SK-N-SH (cell line): ENCODE measurements around the gene UBA1. TPM values are rescaled to one million over a fixed set of nuclear protein-coding genes. Genes with fewer than 3 reads are reported as not detected.

Experiments
- CTCF ChIA-PET: fragments of 300-600, 350-600 bp; formaldehyde crosslinking; extraction: SDS; loops from one replicate; lab custom pipeline; 2021; lab: Yijun Ruan, JAX
- POLR2A ChIA-PET: fragments of 350-600 bp; sonication (Branson Sonifier 250); formaldehyde crosslinking; extraction: SDS; loops from one replicate; lab custom pipeline; 2020; ENCODE audit warnings: antibody characterized with exemption, inconsistent platforms; lab: Yijun Ruan, JAX
- DNase-seq: peaks from one replicate; pipeline ENCODE4 v3.0.0; 2012
- H2AFZ ChIP-seq: fragments of 200-600 bp; sonication (generic); 2 replicates; pipeline ENCODE4 v1.8.1; 2016; ENCODE audit warnings: antibody characterized with exemption, mild to moderate bottlenecking, low read depth
- H3F3A ChIP-seq: fragments of 200-600 bp; sonication (generic); replicated peaks from 2 replicates; pipeline ENCODE3; 2016; ENCODE audit warnings: antibody characterized with exemption, mild to moderate bottlenecking; ENCODE audit not compliant: insufficient read depth
- H3K27ac ChIP-seq, 2 experiments: fragments of 200-500 bp in 1 of 2; fragments of 200-600 bp in 1 of 2; sonication (Bioruptor generic) in 1 of 2; sonication (generic), shearing (Covaris generic) in 1 of 2; 2 replicates each; pipeline versions ENCODE4 v1.5.1 to v1.6.1; 2014 to 2016; ENCODE audit warnings: low read depth in 2 of 2, inconsistent platforms in 1 of 2, low read length in 1 of 2, mild to moderate bottlenecking in 1 of 2, mixed read lengths in 1 of 2
- H3K27me3 ChIP-seq: fragments of 200-600 bp; sonication (generic), shearing (Covaris generic); 2 replicates; pipeline ENCODE4 v1.6.1; 2016; ENCODE audit warnings: mixed run types; ENCODE audit not compliant: insufficient read depth
- H3K36me3 ChIP-seq, 2 experiments: fragments of 200-500 bp in 1 of 2; fragments of 200-600 bp in 1 of 2; sonication (Bioruptor generic) in 1 of 2; sonication (generic) in 1 of 2; replicated peaks in 1 of 2; 2 replicates each; pipeline versions ENCODE3 to v1.5.1; 2014 to 2016; ENCODE audit warnings: low read length in 1 of 2, mild to moderate bottlenecking in 1 of 2; ENCODE audit not compliant: insufficient read depth in 2 of 2, control insufficient read depth in 1 of 2
- H3K4me1 ChIP-seq, 2 experiments: fragments of 200-500 bp in 1 of 2; fragments of 200-600 bp in 1 of 2; sonication (Bioruptor generic) in 1 of 2; sonication (generic), shearing (Covaris generic) in 1 of 2; 2 replicates each; pipeline versions ENCODE4 v1.5.1 to v1.6.1; 2014 to 2016; ENCODE audit warnings: low read depth in 1 of 2, low read length in 1 of 2, mixed run types in 1 of 2; ENCODE audit not compliant: insufficient read depth in 2 of 2, control insufficient read depth in 1 of 2
- H3K4me2 ChIP-seq: fragments of 200-600 bp; sonication (generic), shearing (Covaris generic); 2 replicates; pipeline ENCODE4 v1.6.1; 2017; ENCODE audit warnings: mixed run types
- H3K4me3 ChIP-seq, 2 experiments: fragments of 200-500 bp in 1 of 2; fragments of 200-600 bp in 1 of 2; sonication (Bioruptor generic) in 1 of 2; sonication (generic), shearing (Covaris generic) in 1 of 2; 2 replicates each; pipeline versions ENCODE4 v1.5.1 to v1.8.1; 2014 to 2016; ENCODE audit warnings: low read depth in 2 of 2, inconsistent platforms in 1 of 2, low read length in 1 of 2, mild to moderate bottlenecking in 1 of 2, mixed read lengths in 1 of 2, moderate library complexity in 1 of 2
- H3K79me2 ChIP-seq: fragments of 200-600 bp; sonication (generic); 2 replicates; pipeline ENCODE4 v1.8.1; 2017; ENCODE audit warnings: mild to moderate bottlenecking; ENCODE audit not compliant: insufficient read depth
- H3K9ac ChIP-seq: fragments of 200-600 bp; sonication (generic); 2 replicates; pipeline ENCODE4 v1.6.1; 2017; ENCODE audit warnings: mixed run types
- H3K9me2 ChIP-seq: fragments of 200-600 bp; sonication (generic); 2 replicates; pipeline ENCODE4 v1.6.1; 2017; ENCODE audit warnings: mixed run types
- H3K9me3 ChIP-seq: fragments of 200-600 bp; sonication (generic); 2 replicates; pipeline ENCODE4 v1.6.1; 2017; ENCODE audit warnings: mixed run types, mild to moderate bottlenecking, moderate library complexity
- H4K20me1 ChIP-seq: fragments of 200-600 bp; sonication (generic); 2 replicates; pipeline ENCODE4 v1.6.1; 2017; ENCODE audit warnings: mild to moderate bottlenecking, mixed run types; ENCODE audit not compliant: insufficient read depth
- ELF1 ChIP-seq: IDR thresholded peaks from 2 replicates; pipeline ENCODE4 v1.4.0; 2012
- FOXJ3 ChIP-seq: sonication (generic); formaldehyde crosslinking; IDR thresholded peaks from 2 replicates; pipeline ENCODE4 v1.5.1; 2020; ENCODE audit warnings: mild to moderate bottlenecking, missing genetic modification reagents
- IRF3 ChIP-seq: fragments of 150-350 bp; IDR thresholded peaks from 2 replicates; pipeline ENCODE4 v1.6.1; 2016; ENCODE audit warnings: mild to moderate bottlenecking, low read depth, low read length
- JUND ChIP-seq: IDR thresholded peaks from 2 replicates; pipeline ENCODE4 v1.4.0; 2012
- MEF2A ChIP-seq: IDR thresholded peaks from 2 replicates; pipeline ENCODE4 v1.4.0; 2012; ENCODE audit warnings: low read depth, borderline replicate concordance
- POLR2AphosphoS5 ChIP-seq: IDR thresholded peaks from 2 replicates; pipeline ENCODE4 v1.6.1; 2012; ENCODE audit warnings: low read depth, low read length
- RAD21 ChIP-seq: IDR thresholded peaks from 2 replicates; pipeline ENCODE4 v1.6.1; 2012; ENCODE audit warnings: mild to moderate bottlenecking, low read length
- RCOR1 ChIP-seq: fragments of 150-350 bp; IDR thresholded peaks from 2 replicates; pipeline ENCODE4 v1.6.1; 2017; ENCODE audit warnings: antibody characterized with exemption, low read length
- SIN3A ChIP-seq: IDR thresholded peaks from 2 replicates; pipeline ENCODE4 v1.6.1; 2012; ENCODE audit warnings: low read depth, mild to moderate bottlenecking, low read length, moderate library complexity, borderline replicate concordance
- SMC3 ChIP-seq: IDR thresholded peaks from 2 replicates; pipeline ENCODE4 v1.6.1; 2012; ENCODE audit warnings: low read depth, low read length, improper control_type of control experiment
- USF1 ChIP-seq: IDR thresholded peaks from 2 replicates; pipeline ENCODE4 v1.4.0; 2012; ENCODE audit warnings: low read depth, borderline replicate concordance
- USF2 ChIP-seq: fragments of 150-350 bp; IDR thresholded peaks from 2 replicates; pipeline ENCODE4 v1.6.1; 2017; ENCODE audit warnings: antibody characterized with exemption, low read length, low read depth, borderline replicate concordance
- WGBS: methylation state at CpG from one replicate; pipeline ENCODE4 v1.1.6; 2017; ENCODE audit warnings: low lambda C conversion rate; 5-methylcytosine and 5-hydroxymethylcytosine counted together
- polyA plus RNA-seq, 3 experiments: library from polyadenylated mRNA; depleted of rRNA; stranded (reverse); fragments of >200 nt; gene quantifications; 2 replicates each; pipeline ENCODE4 v1.2.3, GENCODE V29; 2012

Gene UBA1
- polyA plus RNA-seq, 1 of the 3 experiments (the other 2 are of a cell fraction) = 283 TPM

- H3K27me3 ChIP-seq = peaks cover 36% of the 10 kb centered on the region; the same call in 1 of the 2 replicates
- H3K4me2 ChIP-seq = no peak overlapping the region
- CTCF ChIA-PET = no interaction called here
- no peaks in the 10 kb centered on the region for H3K9me3 ChIP-seq
- 54% methylated on average over 23 of the region's 23 CpGs for WGBS
- no peaks in the 10 kb centered on the region for H4K20me1 ChIP-seq
- DNase-seq = peak; percentile 24
- H3K9ac ChIP-seq = no peak overlapping the region
- TF ChIP-seq RCOR1 (no peak), RAD21 (no peak), ELF1 (no peak), IRF3 (no peak)
- H3K27ac ChIP-seq = no peak overlapping the region
- H2AFZ ChIP-seq = no peak overlapping the region
- no peaks in the 10 kb centered on the region for H3K79me2 ChIP-seq
- POLR2A ChIA-PET = no interaction called here
- no peaks in the 10 kb centered on the region for H3K9me2 ChIP-seq
- no peak overlapping the region for H3K4me3 ChIP-seq
- H3K4me1 ChIP-seq = no peaks in the 10 kb centered on the region
- H3K36me3 ChIP-seq = peaks cover 0 to 14% of the 10 kb centered on the region in 2 experiments
- no peaks in the 10 kb centered on the region for H3F3A ChIP-seq
Observed at GRCh38 chrX:47174846-47175587, 18.6 kb upstream of the UBA1 start.

- H3K4me1 ChIP-seq = no peaks in the 10 kb centered on the region
- peak; percentile 4 for DNase-seq
- WGBS = 50% methylated on average over 8 of the region's 12 CpGs
- TF ChIP-seq USF1 = no peak
- TF ChIP-seq JUND = no peak
- no peak for TF ChIP-seq SIN3A
- no peak for TF ChIP-seq USF2
- TF ChIP-seq POLR2AphosphoS5 = no peak
- no peak for TF ChIP-seq MEF2A
- TF ChIP-seq RCOR1 = no peak
- no peak for TF ChIP-seq ELF1
- TF ChIP-seq SMC3 = no peak
- no peak for TF ChIP-seq FOXJ3 (CRISPR knock-in tag)
- H2AFZ ChIP-seq = no peak overlapping the region
- no peaks in the 10 kb centered on the region for H4K20me1 ChIP-seq
- ChIA-PET POLR2A (no interaction called here), CTCF (no interaction called here)
- H3K79me2 ChIP-seq = no peaks in the 10 kb centered on the region
- H3K9ac ChIP-seq = no peak overlapping the region
- no peak overlapping the region for H3K4me3 ChIP-seq
- no peaks in the 10 kb centered on the region for H3K9me2 ChIP-seq
- H3K27ac ChIP-seq = no peak overlapping the region
- no peak overlapping the region for H3K4me2 ChIP-seq
- peaks cover 36% of the 10 kb centered on the region; the same call in 1 of the 2 replicates for H3K27me3 ChIP-seq
- peaks cover 0 to 14% of the 10 kb centered on the region in 2 experiments for H3K36me3 ChIP-seq
- H3F3A ChIP-seq = no peaks in the 10 kb centered on the region
- no peaks in the 10 kb centered on the region for H3K9me3 ChIP-seq
Observed at GRCh38 chrX:47175588-47175980, 18.0 kb upstream of the UBA1 start.
